H1 (cell line): ENCODE measurements around the gene RNU2-1. TPM values are rescaled to one million over a fixed set of nuclear protein-coding genes. Genes with fewer than 3 reads are reported as not detected.

ENCODE experiments used
- BCL11A ChIP-seq, 2 experiments: IDR thresholded peaks; one replicate each; pipeline ENCODE4 v1.6.1; 2011; ENCODE audit warnings: low read depth in 2 of 2, low read length in 2 of 2, mild to moderate bottlenecking in 2 of 2
- CBX8 ChIP-seq: fragments of 300-800, 300-1000 bp; sonication (generic); IDR thresholded peaks from 2 replicates; pipeline ENCODE4 v1.7.1; 2016; ENCODE audit warnings: low read depth, low read length, borderline replicate concordance
- CEBPB ChIP-seq: IDR thresholded peaks from 2 replicates; pipeline ENCODE4 v1.6.1; 2012; ENCODE audit warnings: low read depth, low read length
- CHD2 ChIP-seq: IDR thresholded peaks from 2 replicates; pipeline ENCODE4 v1.6.1; 2012; ENCODE audit warnings: low read length, improper control_type of control experiment
- HDAC2 ChIP-seq, 2 experiments: fragments of 300-600 bp in 1 of 2; sonication (generic) in 1 of 2; IDR thresholded peaks; 2 replicates each; pipeline ENCODE4 v1.6.1; 2011 to 2012; ENCODE audit warnings: low read depth in 2 of 2, low read length in 2 of 2, mild to moderate bottlenecking in 2 of 2, moderate library complexity in 2 of 2, borderline replicate concordance in 1 of 2, inconsistent platforms in 1 of 2
- JUND ChIP-seq: IDR thresholded peaks from 2 replicates; pipeline ENCODE4 v1.6.1; 2011; ENCODE audit warnings: mild to moderate bottlenecking, improper control_type of control experiment, low read length
- POLR2AphosphoS5 ChIP-seq: IDR thresholded peaks from 2 replicates; pipeline ENCODE4 v1.6.1; 2011; ENCODE audit warnings: low read depth, low read length
- SAP30 ChIP-seq: fragments of 300-600 bp; sonication (generic); IDR thresholded peaks from 2 replicates; pipeline ENCODE4 v1.7.1; 2012; ENCODE audit warnings: low read length, moderate library complexity, mild to moderate bottlenecking, inconsistent platforms; ENCODE audit not compliant: insufficient read depth, insufficient replicate concordance
- TCF12 ChIP-seq: IDR thresholded peaks from 2 replicates; pipeline ENCODE4 v1.6.1; 2011; ENCODE audit warnings: low read depth, mild to moderate bottlenecking, low read length
- ZNF274 ChIP-seq: IDR thresholded peaks from 2 replicates; pipeline ENCODE4 v1.7.0; 2012; ENCODE audit warnings: low read length, borderline replicate concordance; ENCODE audit errors: extremely low read depth
- polyA plus RNA-seq, 7 experiments: library from polyadenylated mRNA; depleted of rRNA in 3 of 7; stranded (reverse) in 5 of 7; unstranded in 2 of 7; fragments of >200 nt in 5 of 7; fragments of 200-250 nt in 2 of 7; gene quantifications; 1 replicate in 5 of 7; 2 replicates in 1 of 7; 4 replicates in 1 of 7; pipeline versions ENCODE4 v1.2.1 to v1.2.3, GENCODE V29; 2011 to 2013; ENCODE audit warnings: missing spikeins in 2 of 7, mixed read lengths in 2 of 7
- total RNA-seq: library from RNA; stranded (reverse); fragmentation: NEBNext Ultra II Directional; extraction: Animal tissue kit (Norgen Biotek cat#: 25700); gene quantifications from 2 replicates; pipeline ENCODE4 v1.2.1, GENCODE V29; 2021

RNU2-1 gene
- total and polyA plus RNA-seq, 2 of the 8 experiments (the other 6 are each of a cell fraction or from before 2014, with no cell fraction given) = 2,508 TPM; not detected in 1

DNA sequence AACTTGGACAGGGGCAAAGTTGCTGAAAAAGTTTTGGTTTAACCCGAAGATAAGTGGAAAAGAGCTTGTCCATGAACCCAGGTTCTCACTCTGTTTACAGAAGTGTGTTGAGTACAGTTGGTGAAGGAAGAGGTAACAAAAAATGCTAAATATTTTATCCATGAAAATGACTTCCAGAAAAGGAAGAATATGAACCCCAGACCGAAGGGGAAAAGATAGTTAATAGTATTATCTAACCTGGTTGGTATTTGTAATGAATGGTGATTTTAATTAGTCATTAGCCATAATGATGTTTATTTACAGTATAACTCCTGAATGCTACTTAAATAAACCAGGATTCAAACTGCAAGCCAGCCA, 22.7 kb downstream of the RNU2-1 start (continued):
- TF ChIP-seq CBX8 (no peak), POLR2AphosphoS5 (no peak), CEBPB (no peak), HDAC2 (IDR thresholded peaks at IDR 0.05; ENCODE audit: borderline replicate concordance in 1 of 2, low read depth in 2 of 2, low read length in 2 of 2) (no peak), SAP30 (no peak), ZNF274 (no peak), CHD2 (no peak), BCL11A (IDR thresholded peaks at IDR 0.05; ENCODE audit: low read depth in 2 of 2, low read length in 2 of 2) (no peak), TCF12 (no peak), JUND (no peak)
